Activated gamma-delta T cell (primary cell): ENCODE measurements around the gene PTPRN2.

Experiments
- DNase-seq: peaks from one replicate; lab custom pipeline; 2025; lab: John Stamatoyannopoulos, UW

The PTPRN2 gene

DNA sequence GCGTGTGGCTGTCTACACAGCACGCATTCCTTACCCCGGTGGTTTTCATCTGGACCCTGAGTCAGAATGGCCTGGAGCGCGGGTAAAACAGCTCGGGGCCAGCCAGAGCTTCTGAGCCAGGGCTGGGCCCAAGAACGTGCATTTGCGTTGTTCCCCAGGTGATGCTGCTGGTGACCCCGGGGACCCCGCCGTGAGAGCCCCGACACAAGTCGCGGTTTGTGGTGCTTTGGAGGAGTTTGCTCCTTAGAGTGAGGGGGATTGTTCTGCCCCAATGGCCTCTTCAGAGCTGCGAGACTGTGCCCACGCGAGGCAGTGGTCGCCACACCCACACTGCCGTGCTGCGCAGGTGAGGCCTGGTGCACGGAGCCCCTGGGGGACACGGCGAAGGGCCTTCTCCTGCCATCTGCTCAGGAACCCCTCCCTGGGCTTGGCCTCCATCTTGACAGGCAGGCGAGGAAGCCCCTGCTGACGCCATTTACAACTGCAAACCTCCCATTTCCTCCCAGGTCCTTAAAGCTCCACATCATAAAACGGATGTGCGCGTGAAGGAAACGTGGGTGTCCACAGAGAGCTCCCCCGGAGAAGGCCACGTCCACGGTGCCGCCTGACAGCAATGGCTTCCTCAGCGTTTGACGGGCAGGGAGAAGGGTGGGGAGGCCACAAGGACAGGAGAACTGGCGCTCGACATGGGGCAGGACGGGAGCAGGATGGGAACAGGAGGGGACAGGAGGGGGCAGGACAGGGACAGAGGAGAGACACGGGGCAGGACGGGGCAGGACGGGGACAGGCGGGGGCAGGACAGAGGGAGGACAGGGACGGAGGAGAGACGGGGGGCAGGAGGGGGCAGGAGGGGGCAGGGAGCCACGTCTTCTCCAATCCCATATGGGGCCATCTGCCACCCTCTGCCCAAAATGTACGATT is 773.6 kb downstream of the PTPRN2 start:
- no peak for DNase-seq

GRCh38 chr7:157813053-157813452 is 774.6 kb downstream of the PTPRN2 start:
- DNase-seq: no peak

- no peak for DNase-seq
Observed at GRCh38 chr7:157811946-157812345, 775.7 kb downstream of the PTPRN2 start.

DNA sequence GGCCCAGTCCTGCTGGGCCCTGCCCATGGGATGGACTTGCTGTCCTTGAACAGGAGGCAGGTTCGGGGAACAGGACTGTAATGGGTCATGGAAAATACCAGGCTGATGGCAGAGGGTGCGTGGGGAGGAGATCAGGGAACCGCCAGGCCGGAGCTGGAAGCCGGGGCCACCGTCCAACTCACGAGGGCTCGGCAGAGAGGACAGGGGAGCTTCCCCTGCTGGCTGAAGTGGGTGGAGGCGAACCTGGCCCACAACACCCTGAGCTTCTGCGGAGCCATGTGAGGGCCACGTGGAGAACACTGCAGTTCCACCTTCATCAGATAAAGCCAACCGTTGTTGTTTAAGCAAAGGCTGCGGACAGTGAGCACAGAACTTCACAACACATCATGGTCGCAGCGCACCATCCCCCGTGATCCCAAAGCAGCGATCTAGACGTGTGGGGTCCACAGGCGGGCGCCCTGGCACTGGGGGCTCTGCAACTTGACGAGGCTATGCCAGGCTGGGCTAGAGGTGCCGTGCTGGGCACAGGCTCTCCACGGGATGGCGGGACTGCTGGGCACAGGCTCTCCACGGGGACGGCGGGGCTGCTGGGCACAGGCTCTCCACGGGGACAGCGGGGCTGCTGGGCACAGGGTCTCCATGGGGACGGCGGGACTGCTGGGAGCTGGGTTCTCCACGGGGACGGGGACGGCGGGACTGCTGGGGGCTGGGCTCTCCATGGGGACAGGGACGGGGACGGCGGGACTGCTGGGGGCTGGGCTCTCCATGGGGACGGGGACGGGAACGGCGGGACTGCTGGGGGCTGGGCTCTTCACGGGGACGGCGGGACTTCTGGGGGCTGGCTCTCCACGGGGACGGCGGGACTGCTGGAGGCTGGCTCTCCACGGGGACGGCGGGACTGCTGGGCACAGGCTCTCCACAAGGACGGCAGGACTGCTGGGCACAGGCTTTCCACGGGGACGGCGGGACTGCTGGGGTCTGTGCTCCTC is 777.5 kb downstream of the PTPRN2 start:
- no peak for DNase-seq

- DNase-seq: no peak
Observed at GRCh38 chr7:157809154-157809862, 778.3 kb downstream of the PTPRN2 start.

- no peak for DNase-seq
Observed at GRCh38 chr7:157808042-157808441, 779.6 kb downstream of the PTPRN2 start.

DNA sequence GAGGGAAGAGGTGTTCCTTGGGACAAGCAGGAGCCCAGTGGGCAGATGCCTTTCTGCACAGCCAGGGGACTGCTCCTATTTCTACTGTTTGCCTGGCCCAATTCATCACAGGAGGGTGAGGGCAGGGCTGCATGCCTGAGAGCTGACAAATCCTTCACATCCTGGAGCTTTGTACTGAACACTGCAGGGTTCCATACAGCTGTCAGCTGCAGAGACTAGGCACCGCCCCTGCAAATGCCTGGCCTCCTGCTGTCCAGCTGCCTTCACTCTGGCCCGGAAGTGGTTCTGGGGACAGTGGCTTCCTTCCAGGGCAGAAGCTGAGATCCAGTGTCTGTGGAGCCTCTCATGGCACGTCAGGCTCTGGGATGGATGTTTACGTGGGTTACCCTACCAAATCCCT is 780.1 kb downstream of the PTPRN2 start:
- no peak for DNase-seq

DNA sequence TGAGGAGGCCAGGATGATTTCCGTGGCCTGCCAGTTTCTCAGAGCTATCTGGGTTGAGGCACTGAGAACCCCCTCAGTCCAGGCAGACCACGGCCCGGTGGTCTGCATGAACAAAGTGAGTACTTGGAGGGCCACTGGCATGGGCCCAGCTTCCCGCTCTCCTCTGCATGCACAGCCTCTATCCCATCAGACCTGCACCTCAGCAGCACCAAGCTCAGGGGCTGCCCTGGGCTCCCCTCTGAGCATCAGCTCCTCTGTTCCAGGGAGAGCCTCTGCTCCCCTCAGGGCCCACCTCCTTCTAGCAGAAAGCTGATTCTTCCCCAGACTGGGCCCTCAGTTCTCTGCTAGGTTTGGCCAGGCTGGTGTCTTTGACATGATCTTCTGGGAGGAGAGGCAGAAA is 780.9 kb downstream of the PTPRN2 start:
- no peak for DNase-seq

- no peak for DNase-seq
Observed at GRCh38 chr7:157805713-157806112, 781.9 kb downstream of the PTPRN2 start.

DNA sequence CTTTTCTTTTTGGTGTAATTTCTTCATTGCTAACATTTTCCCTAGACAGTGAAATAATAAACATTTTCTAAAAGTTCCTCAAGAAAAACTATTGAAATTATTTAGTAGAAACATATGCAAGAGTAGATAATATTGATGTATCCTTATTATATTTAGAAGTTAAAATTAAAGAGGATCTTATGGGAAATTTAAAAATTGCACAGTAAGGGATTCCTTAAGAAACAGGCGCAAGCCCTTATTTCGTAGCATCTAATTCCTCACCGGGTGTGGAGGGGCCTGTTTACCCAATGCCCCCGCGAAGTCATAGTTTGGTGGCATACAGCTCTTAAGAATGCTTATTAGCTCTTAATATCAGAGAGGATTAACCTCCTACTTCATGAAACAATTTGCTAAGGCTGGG is 783.7 kb downstream of the PTPRN2 start:
- no peak for DNase-seq

DNA sequence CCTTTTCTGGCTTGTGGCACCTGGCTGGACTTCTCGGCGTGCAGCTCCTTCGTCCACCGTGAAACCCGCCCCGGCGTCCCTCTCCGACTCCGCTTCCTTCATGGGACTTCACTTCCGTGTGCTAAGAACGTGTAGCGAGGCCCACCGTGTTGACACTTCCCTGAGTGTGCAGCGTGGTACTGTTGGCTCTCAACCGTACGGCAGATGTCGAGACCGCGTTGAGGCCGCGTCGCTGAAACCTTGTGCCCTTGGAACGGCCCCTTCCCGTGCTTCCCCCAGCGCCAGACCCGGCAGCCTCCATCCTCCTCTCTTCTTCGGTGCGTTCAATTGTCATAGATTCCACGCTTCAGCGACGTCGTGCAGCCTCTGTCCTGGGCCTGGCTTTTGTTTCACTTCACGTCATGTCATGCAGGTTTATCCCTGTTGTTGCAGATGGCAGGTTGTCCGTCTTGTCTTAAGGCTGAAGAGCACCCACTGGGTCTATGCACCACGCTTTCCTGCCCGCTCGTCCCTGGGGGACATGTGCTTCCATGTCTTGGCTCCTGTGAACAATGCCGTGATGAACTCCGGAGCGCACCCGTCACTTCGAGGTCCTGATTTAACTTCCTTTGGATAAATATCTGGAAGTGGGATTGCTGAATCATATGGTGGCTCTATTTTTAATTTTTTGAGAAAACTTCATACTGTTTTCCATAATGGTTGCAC is 785.5 kb downstream of the PTPRN2 start:
- no peak for DNase-seq

GRCh38 chr7:157801113-157801512 is 786.5 kb downstream of the PTPRN2 start:
- DNase-seq: no peak

GRCh38 chr7:157800281-157800680 is 787.3 kb downstream of the PTPRN2 start:
- DNase-seq: no peak

DNA sequence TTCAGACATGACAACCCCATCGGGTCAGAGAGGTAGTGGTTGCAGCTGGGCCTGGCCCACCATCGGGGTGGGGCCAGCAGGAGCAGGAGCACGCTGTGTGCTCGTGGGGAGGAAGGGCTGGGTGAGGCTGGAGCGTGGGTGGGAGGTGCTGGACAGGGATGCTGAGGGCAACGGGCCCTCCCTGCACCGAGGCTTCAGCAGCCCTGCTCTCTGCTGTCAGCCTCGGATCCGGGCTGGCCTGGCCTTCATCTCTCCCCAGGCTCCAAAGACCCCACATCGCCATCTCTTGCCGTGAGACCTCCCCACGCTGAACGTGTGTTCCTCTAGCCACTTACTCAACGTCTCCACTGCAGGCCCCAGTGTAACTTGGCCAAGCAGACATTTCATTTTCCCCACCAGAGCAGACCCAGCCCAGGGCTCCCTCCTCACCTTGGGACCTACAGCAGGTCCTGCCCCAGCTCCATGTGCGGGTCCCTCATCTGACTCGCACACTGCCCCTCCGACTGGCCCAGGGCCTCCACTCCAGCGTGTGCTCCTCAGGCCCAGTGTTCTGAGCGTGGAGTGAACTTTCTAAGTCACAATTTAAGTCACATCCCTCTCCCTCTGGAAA is 788.4 kb downstream of the PTPRN2 start:
- no peak for DNase-seq

GRCh38 chr7:157797361-157797760 is 790.3 kb downstream of the PTPRN2 start:
- no peak for DNase-seq

GRCh38 chr7:157796846-157797245 is 790.8 kb downstream of the PTPRN2 start:
- DNase-seq: no peak

- no peak for DNase-seq
Observed at GRCh38 chr7:157795643-157796042, 792.0 kb downstream of the PTPRN2 start.

- DNase-seq: no peak
Observed at GRCh38 chr7:157795199-157795598, 792.4 kb downstream of the PTPRN2 start.

- DNase-seq: no peak
Observed at GRCh38 chr7:157794746-157795065, 792.9 kb downstream of the PTPRN2 start.

- DNase-seq: no peak
Observed at GRCh38 chr7:157793973-157794745, 793.5 kb downstream of the PTPRN2 start.

GRCh38 chr7:157793087-157793353 is 794.6 kb downstream of the PTPRN2 start:
- no peak for DNase-seq
